ENCODE results near the gene APLF. TPM values are rescaled to one million over a fixed set of nuclear protein-coding genes. Genes with fewer than 3 reads are reported as not detected.
"Not testable (repeated sequence)": the region's sequence is repeated elsewhere in the genome, so short reads cannot be mapped to it uniquely, and the experiment has no call there.

Gene APLF
- total RNA-seq, 2 experiments from 2014 or later = 4.5 to 4.6 TPM

- Mint-ChIP-seq H3K27me3 (no peaks in the 10 kb centered on the region), H3K9me3 (no peaks in the 10 kb centered on the region), H3K4me1 (peaks cover 11% of the 10 kb centered on the region), H3K27ac (no peak overlapping the region), H3K4me3 (peak overlapping the region; percentile 5), H3K36me3 (peaks cover 12% of the 10 kb centered on the region)
- no peak for DNase-seq
- ATAC-seq (ENCODE audit: low read depth) = no peak
- POLR2A ChIA-PET = interaction anchor here (1.3 kb wide), 1 partner anchor 10 kb away, joined by 4 read pairs; no protein-coding TSS in a partner anchor
These were observed 38.3 kb downstream of the APLF start for GRCh38 chr2:68505603-68506159.

DNA sequence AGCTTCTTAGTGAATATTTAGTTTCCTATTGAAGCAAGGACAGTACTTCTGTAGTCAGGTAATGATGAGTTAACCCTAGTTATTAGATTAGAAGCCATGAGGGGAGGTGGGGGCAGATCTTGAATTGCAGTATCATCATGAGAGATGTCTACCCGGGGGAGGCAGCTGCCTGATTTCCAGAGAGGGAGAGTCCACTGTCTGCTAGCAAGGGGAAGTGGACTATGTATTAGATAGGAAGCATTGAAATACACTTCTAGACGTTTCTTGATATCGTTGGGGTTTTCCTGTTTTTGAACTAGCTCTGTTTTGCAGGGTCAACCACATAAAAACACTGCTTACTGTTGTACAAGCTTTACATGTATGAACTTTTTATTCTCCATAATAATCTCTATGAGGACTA lies 38.8 kb downstream of the APLF start:
- POLR2A ChIA-PET = interaction anchor here (1.3 kb wide), 1 partner anchor 10 kb away, joined by 4 read pairs; no protein-coding TSS in a partner anchor
- H3K9me3 Mint-ChIP-seq = no peaks in the 10 kb centered on the region
- H3K27me3 Mint-ChIP-seq = no peaks in the 10 kb centered on the region
- H3K27ac Mint-ChIP-seq = no peak overlapping the region
- DNase-seq = no peak
- H3K4me1 Mint-ChIP-seq = peaks cover 11% of the 10 kb centered on the region
- no peak for ATAC-seq (ENCODE audit: low read depth)
- H3K36me3 Mint-ChIP-seq = peaks cover 12% of the 10 kb centered on the region
- H3K4me3 Mint-ChIP-seq = peak overlapping the region; percentile 5

- Mint-ChIP-seq H3K4me1 (no peaks in the 10 kb centered on the region), H3K4me3 (no peak overlapping the region), H3K36me3 (peaks cover 8% of the 10 kb centered on the region), H3K27me3 (no peaks in the 10 kb centered on the region), H3K27ac (no peak overlapping the region), H3K9me3 (no peaks in the 10 kb centered on the region)
- DNase-seq (no peak), ATAC-seq (ENCODE audit: low read depth) (no peak)
- POLR2A ChIA-PET = no interaction called here
These were observed 44.9 kb downstream of the APLF start for GRCh38 chr2:68512326-68512725.

GRCh38 chr2:68512966-68513365 lies 45.6 kb downstream of the APLF start:
- POLR2A ChIA-PET = no interaction called here
- DNase-seq (no peak), ATAC-seq (ENCODE audit: low read depth) (no peak)
- Mint-ChIP-seq H3K4me3 (no peak overlapping the region), H3K27me3 (no peaks in the 10 kb centered on the region), H3K36me3 (peaks cover 7% of the 10 kb centered on the region), H3K27ac (no peak overlapping the region), H3K9me3 (no peaks in the 10 kb centered on the region), H3K4me1 (no peaks in the 10 kb centered on the region)

- H3K27me3 Mint-ChIP-seq = no peaks in the 10 kb centered on the region
- no peaks in the 10 kb centered on the region for H3K36me3 Mint-ChIP-seq
- no peaks in the 10 kb centered on the region for H3K9me3 Mint-ChIP-seq
- ATAC-seq (ENCODE audit: low read depth) (no peak), DNase-seq (no peak)
- H3K4me1 Mint-ChIP-seq = no peaks in the 10 kb centered on the region
- POLR2A ChIA-PET = no interaction called here
- H3K27ac Mint-ChIP-seq = no peak overlapping the region
- H3K4me3 Mint-ChIP-seq = no peak overlapping the region
These were observed 47.0 kb downstream of the APLF start for GRCh38 chr2:68514316-68514929.

DNA sequence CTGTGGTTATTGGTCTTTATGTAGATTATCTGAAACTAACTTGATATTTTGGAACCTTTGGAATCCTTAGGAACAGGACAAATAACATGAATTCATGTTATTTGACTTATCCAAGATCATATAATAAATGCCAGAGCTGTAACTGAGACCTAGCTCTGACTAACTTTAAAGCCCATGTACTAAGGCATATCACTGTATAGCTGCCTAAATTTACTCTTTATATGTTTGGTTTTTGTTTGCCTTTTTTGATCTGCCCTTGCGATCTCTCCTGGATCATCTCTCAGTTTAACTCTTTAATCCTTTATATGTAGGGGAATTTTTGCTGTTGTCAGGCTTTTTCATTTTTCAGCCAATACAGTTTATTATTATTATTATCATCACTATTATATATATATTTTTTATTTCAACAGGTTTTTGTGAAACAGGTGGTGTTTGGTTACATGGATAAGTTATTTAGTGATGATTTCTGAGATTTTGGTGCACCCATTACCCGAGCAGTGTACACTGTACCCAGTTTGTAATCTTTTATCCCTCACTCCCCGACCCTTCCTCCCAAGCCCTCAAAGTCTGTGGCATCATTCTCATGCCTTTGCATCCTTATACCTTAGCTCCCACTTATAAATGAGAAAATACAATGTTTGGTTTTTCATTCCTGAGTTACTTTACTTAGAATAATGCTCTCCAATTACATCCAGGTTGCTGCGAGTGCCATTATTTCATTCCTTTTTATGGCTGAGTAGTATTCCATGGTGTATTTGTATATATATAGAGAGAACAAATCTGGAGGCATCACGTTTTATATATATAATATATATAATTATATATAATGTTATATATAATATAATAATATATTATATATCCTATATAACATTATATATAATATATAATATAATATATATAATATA lies 48.9 kb downstream of the APLF start:
- POLR2A ChIA-PET = interaction anchor here (1.4 to 1.6 kb wide), 2 partner anchors 10 to 48 kb away, joined by 4 read pairs; no protein-coding TSS in a partner anchor
- Mint-ChIP-seq H3K36me3 (no peaks in the 10 kb centered on the region), H3K4me1 (no peaks in the 10 kb centered on the region), H3K27me3 (no peaks in the 10 kb centered on the region), H3K27ac (no peak overlapping the region), H3K9me3 (no peaks in the 10 kb centered on the region), H3K4me3 (no peak overlapping the region)
- DNase-seq (no peak), ATAC-seq (ENCODE audit: low read depth) (peak; percentile 72)

DNA sequence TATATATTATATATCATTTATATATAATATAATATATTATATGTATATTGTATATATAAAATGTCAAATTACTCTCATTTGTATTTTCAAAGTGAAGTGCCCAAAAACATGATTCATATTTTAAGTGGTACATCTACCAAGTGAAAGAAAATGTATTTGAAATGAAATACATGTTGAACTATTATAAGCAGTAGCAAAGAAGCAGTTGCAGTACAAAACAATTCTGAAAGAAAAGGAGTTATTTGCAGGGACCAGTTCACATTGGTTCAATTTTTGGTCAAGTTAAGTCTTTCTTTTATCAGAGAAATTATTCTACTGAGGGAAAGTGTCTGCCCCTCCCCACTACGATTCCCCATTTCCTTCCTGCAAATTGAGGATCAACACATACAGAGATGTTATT lies 51.9 kb downstream of the APLF start:
- Mint-ChIP-seq H3K36me3 (peaks cover 2% of the 10 kb centered on the region), H3K9me3 (no peaks in the 10 kb centered on the region), H3K4me3 (no peak overlapping the region)

DNA sequence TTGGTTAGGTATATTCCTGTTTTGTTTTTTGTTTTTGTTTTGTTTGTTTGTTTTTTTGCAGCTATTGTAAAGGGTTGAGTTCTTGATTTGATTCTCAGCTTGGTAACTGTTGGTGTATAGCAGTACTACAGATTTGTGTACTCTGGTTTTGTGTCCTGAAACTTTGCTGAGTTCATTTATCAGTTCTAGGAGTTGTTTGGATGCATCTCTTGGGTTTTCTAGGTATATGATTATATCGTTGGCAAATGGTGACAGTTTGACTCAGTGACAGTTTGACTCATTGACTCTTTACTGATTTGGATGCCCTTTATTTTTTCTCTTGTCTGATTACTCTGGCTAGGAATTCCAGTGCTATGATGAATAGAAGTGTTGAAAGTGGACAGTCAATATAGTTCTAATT lies 53.7 kb downstream of the APLF start:
- H3K9me3 Mint-ChIP-seq = no peaks in the 10 kb centered on the region
- H3K4me3 Mint-ChIP-seq = no peak overlapping the region
- H3K36me3 Mint-ChIP-seq = peaks cover 2% of the 10 kb centered on the region
- H3K27me3 Mint-ChIP-seq = no peaks in the 10 kb centered on the region
- DNase-seq = no peak
- POLR2A ChIA-PET = no interaction called here
- no peaks in the 10 kb centered on the region for H3K4me1 Mint-ChIP-seq
- H3K27ac Mint-ChIP-seq = no peak overlapping the region
- ATAC-seq (ENCODE audit: low read depth) = no peak

More for the DNA sequence above, 51.9 kb downstream of the APLF start:
- ATAC-seq (ENCODE audit: low read depth) = no peak
- H3K4me1 Mint-ChIP-seq = no peaks in the 10 kb centered on the region
- H3K27me3 Mint-ChIP-seq = no peaks in the 10 kb centered on the region
- DNase-seq = no peak
- POLR2A ChIA-PET = no interaction called here
- no peak overlapping the region for H3K27ac Mint-ChIP-seq

DNA sequence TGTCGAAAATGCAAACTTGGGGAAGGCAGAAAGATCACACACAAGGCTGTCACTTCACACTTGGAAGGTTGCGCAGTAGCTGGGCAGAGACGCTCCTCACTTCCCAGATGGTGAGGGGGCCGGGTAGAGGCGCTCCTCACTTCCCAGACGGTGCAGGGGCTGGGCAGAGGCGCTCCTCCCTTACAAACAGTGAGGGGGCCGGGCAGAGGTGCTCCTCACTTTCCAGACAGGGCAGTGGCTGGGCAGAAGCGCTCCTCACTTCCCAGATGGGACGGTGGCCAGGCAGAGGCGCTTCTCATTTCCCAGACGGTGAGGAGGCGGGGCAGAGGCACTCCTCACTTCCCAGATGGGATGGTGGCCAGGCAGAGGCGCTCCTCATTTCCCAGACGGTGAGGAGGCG lies 59.6 kb downstream of the APLF start:
- H3K4me1 Mint-ChIP-seq; H3K27ac Mint-ChIP-seq; ATAC-seq (ENCODE audit: low read depth); H3K4me3 Mint-ChIP-seq; DNase-seq; POLR2A ChIA-PET; H3K9me3 Mint-ChIP-seq; H3K27me3 Mint-ChIP-seq; H3K36me3 Mint-ChIP-seq: not testable (repeated sequence)

DNA sequence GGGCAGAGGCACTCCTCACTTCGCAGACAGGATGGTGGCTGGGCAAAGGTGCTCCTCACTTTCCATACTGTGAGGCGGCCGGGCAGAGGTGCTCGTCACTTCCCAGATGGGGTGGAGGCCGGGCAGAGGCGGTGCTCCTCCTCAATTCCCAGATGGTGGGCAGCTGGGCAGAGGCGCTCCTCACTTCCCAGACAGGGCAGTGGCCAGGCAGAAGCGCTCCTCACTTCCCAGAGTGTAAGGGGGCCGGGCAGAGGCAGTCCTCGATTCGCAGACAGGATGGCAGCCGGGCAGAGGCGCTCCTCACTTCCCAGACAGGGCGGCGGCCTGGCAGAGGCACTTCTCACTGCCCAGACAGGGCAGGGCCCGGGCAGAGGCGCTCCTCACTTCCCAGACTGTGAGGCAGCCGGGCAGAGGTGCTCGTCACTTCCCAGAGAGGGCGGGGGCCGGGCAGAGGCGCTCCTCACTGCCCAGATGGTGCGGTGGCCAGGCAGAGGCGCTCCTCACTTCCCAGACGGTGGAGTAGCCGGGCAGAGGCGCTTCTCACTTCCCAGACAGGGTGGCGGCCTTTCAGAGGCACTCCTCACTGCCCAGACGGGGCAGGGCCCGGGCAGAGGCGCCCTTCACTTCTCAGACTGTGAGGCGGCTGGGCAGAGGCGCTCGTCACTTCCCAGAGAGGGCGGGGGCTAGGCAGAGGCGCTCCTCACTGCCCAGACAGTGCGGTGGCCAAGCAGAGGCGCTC lies 60.1 kb downstream of the APLF start:
- H3K4me1 Mint-ChIP-seq; ATAC-seq (ENCODE audit: low read depth); H3K36me3 Mint-ChIP-seq; H3K27ac Mint-ChIP-seq; POLR2A ChIA-PET; DNase-seq; H3K9me3 Mint-ChIP-seq; H3K4me3 Mint-ChIP-seq; H3K27me3 Mint-ChIP-seq: not testable (repeated sequence)

- H3K27ac Mint-ChIP-seq; H3K9me3 Mint-ChIP-seq; DNase-seq; POLR2A ChIA-PET; H3K4me3 Mint-ChIP-seq; ATAC-seq (ENCODE audit: low read depth); H3K4me1 Mint-ChIP-seq; H3K36me3 Mint-ChIP-seq; H3K27me3 Mint-ChIP-seq: not testable (repeated sequence)
These were observed 61.8 kb downstream of the APLF start for GRCh38 chr2:68529156-68529555.

GRCh38 chr2:68529651-68530050 lies 62.3 kb downstream of the APLF start:
- H3K9me3 Mint-ChIP-seq; ATAC-seq (ENCODE audit: low read depth); H3K27me3 Mint-ChIP-seq; H3K27ac Mint-ChIP-seq; H3K4me1 Mint-ChIP-seq; POLR2A ChIA-PET; H3K4me3 Mint-ChIP-seq; DNase-seq; H3K36me3 Mint-ChIP-seq: not testable (repeated sequence)

GRCh38 chr2:68536000-68536399 lies 68.6 kb downstream of the APLF start:
- ATAC-seq (ENCODE audit: low read depth) (no peak), DNase-seq (no peak)
- no peak overlapping the region for H3K27ac Mint-ChIP-seq
- H3K4me3 Mint-ChIP-seq = no peak overlapping the region
- no peaks in the 10 kb centered on the region for H3K36me3 Mint-ChIP-seq
- H3K27me3 Mint-ChIP-seq = no peaks in the 10 kb centered on the region
- H3K9me3 Mint-ChIP-seq = no peaks in the 10 kb centered on the region
- H3K4me1 Mint-ChIP-seq = no peaks in the 10 kb centered on the region
- POLR2A ChIA-PET = no interaction called here
